ENCODE measurements around the gene TNFRSF8.

TNFRSF8 gene

DNA sequence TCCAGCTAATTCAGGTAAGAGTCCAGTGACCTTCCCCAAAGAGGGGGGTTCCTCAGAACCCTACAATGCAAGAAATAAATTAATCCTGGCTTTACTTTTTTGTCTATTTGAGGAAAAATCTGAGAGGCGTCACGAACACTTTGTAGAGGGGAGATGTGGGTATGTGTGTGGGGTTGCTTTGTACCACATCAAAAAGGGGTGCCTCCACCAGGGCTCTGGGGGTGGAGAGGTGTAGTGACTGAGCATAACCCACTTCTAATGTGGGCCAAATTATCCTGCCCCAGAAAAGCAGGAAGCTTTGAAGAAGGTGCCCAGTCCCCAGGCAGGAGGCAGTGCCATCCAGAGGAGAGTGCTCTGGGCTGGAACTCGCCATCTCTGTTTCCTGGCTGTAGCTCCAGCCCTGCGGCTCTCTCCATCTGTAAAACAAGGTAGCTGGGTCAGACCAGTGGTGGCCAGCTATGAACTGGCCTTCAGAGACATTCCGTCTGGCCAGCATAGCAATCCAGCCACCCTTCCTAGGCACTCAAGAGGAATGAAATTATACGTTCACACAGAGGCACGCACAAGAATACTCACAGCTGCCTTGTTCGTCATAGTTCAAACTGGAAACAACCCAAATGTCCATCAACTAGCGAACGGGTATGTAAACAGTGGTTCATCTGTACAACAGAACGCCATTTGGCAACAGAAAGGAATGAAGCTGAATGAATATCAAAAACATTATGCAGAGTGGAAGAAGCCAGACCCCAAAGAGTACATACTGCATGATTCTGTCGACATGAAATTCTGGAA is 58.3 kb downstream of the TNFRSF8 start:
- DNase-seq (ENCODE audit: low spot score) = no peak

DNA sequence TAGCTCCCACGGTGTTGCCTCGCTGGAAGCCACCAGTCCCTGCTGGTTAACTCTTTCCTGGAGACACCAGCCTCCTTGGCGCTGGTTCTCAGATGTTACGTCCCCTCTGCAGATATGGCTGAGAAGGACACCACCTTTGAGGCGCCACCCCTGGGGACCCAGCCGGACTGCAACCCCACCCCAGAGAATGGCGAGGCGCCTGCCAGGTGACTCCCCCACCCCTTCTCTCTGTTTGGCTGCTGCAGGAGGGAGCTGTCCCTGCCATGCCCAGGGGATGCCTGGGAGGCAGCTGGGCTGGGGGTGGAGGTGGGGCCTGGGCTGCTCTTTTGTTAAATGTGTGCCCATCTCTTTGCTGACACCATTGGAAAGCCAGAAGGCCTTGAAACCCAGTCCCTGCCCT is 60.1 kb downstream of the TNFRSF8 start:
- no peak for DNase-seq (ENCODE audit: low spot score)

DNA sequence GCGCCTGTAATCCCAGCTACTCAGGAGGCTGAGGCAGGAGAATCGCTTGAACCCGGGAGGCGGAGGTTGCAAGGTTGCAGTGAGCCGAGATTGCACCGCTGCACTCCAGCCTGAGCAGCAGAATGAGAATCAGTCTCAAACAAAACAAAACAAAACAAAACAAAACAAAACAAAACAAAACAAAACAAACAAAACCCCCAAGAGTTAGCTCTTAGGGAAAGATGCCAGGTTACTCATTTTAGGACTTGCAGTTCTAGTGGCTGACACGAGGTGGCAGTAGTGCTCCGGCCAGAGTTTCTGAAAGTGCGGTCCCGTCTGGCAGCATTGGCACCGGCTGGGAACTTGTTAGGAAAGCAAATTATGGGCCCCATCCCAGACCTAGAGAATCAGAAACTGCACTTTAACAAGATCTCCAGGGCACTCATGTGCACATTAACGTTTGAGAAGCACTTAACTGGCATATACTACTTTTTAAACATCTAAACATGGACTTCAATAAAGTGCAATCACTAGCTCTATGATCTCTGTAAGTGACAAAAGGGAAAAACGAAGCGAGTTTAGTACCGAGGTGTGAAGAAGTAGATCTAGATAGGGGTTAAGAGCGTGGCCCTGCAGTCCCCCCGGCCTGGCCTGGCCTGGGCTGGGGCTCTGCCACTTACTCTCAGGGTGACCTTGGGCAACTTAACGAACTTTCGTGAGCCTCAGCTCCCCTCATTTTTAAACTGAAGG is 61.8 kb downstream of the TNFRSF8 start:
- peak; percentile 47 for DNase-seq (ENCODE audit: low spot score)

DNA sequence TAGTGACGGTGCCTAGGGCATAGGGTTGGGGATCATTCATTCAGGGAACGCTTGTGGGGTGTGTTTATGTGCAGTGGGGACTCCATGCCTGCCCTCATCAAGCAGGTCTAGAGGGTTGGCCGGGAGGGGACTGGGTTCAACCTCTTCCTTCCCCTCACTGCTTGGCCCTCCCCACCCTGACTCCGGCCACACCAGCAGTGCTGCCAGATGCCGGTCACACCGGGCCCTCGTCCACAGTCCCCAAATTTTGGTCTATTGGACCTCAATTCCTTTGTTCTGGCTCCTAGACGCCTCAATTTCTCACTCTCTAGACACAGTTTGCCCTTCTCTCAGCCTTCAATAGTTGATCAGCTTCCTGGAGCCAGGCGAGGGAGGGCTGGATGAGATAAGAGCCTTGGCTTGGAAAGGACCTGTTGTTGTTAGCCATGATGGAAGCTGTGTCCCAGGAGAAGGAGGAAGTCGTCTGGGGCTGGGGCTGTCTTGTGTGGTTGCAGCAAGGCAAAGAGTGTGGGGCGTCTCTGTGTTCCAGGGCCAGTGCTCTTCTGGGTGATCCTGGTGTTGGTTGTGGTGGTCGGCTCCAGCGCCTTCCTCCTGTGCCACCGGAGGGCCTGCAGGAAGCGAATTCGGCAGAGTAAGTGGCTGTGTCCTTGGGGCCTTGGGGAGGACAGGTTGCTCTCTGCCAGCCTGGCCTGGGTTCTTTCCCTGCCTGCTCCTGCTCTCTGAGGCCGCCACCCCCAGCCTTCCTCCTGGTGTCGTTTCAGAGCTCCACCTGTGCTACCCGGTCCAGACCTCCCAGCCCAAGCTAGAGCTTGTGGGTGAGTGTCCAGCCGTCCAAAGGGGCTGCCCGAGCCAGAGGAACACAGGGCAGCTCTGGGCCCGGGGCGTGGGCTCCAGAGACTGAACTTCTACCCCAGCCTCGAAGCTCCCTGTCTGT is 62.6 kb downstream of the TNFRSF8 start:
- no peak for DNase-seq (ENCODE audit: low spot score)

DNA sequence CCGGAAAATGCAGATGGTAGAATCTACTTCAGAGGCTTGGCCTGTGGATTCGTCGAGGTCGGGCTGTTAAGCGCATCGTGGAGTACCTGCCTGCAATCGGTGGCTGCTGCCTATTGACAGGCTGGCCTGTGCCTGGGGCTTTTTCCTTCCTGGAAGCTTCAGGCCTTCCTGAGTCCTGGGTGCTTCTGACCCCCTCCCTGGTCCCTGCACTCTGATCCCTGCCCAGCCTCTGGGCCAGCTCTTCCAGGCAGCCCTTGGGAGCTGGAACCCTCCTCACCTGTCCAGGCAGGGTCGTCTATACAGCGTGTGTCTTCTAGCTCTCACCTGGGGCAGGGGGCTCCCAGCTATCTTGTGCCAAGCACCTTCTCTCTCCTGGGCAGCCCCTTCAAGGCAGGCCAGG is 63.7 kb downstream of the TNFRSF8 start:
- DNase-seq (ENCODE audit: low spot score) = no peak

DNA sequence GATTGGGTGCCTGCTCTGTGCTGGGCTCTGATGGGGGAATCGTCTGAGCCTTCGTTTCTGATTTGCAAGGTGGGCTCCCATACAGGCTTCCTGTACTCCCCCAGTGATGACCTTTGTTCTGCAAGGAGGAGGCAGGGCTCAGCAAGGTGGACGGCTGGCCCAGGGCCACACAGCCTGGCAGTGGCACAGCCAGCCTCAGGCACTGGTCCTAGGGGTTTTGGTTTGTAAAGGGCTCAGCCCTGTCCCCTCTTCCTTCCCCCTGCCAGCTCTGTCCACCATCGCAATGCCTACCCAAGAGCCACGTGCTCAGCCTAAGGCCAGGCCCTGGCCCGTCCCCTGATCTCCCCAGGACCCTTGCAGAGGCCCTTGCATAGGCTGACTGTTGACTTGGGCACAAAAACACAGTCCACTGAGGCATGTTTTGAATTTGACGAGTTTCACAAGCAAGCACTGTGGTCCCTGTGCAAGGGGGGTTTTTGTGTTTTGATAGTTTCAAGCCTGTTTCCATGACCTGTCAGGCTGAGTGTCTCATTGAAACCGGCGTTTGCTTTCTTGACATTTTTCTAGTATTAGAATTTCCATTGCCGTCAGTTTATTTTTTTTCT is 64.2 kb downstream of the TNFRSF8 start:
- no peak for DNase-seq (ENCODE audit: low spot score)

DNA sequence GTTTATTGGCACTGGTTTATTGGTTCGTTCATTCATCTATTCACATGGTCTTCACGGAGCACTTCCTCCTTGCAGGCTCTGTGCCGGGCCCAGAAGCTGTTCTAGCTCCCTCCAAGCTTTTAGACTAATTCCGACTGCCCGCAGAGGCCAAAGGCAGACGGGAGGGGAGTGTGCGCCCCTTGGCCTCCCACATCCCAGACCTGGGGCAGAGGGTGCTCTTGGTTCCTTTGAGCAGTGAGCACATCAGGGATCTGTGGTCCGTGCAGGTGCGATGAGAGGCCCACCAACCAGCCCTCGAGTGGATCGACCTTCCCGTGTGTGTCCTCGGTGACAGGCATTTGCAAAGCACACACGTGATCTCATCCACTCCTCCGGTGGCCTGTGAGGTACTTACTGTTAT is 65.0 kb downstream of the TNFRSF8 start:
- DNase-seq (ENCODE audit: low spot score) = no peak

DNA sequence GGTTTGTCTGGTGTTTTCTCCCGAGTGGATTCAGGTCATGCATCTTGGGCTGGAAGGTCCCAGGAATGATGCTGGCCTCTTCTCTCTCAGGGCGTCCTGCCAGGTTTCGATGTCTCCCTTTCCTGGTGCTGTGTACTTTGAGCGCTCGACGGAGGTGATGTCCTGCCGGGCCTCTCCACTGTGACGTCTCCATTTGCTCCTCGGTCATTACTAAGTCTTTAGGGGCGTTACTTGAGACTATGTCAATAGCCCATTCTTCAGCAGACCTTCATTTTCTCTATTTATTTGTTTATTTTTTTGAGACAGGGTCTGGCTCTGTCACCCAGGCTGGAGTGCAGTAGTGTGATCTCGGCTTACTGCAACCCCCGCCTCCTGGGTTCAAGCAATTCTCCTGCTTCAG is 66.5 kb downstream of the TNFRSF8 start:
- no peak for DNase-seq (ENCODE audit: low spot score)

DNA sequence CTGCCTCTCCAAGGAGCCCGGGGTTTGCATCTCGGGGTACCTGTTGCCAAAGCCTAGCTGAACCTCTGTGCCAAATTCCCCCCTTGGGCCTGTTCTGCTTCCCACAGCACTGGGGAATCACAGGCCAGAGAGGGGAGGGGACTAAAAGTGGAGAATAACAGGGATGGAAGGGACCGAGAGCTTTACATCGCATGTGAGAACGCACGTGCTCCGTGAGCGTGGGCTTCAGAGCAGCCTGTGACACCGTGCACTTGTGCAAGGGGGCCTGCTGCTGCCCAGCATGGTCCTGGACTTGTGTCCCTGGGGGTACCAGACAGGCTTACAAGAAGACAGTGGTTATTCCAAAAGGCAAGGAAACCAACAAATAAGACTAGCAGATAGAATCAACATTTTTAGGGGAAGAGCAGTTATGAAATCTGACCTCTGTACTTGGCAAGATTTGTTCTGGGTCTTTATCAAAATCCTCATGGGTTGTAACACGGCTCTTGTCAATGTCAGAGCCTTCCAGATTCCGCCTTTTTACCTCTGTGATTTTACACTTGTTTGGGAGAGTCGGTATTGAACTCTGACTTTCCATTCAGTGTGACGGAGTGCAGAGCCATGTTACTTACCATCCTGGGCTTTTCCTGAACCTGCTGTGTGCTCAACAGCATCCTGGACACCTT is 67.5 kb downstream of the TNFRSF8 start:
- DNase-seq (ENCODE audit: low spot score) = no peak

DNA sequence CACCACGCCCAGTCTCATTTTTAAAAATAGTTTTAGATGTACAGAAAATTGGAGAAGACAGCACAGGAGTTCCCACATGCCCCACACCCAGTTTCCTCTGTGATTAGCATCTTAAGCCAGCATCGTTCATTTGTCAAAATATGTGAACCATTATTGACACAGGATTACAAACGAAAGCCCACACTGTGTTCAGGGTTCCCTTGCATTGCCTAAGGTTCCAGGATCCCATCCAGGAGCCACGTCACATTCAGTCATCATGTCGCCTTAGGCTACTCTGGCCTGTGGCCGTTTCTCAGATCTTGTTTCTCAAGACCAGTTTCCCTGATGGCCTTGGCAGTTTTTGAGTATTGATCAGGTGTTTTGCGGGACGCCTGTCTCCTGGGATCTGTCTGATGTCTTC is 69.0 kb downstream of the TNFRSF8 start:
- DNase-seq (ENCODE audit: low spot score) = no peak

DNA sequence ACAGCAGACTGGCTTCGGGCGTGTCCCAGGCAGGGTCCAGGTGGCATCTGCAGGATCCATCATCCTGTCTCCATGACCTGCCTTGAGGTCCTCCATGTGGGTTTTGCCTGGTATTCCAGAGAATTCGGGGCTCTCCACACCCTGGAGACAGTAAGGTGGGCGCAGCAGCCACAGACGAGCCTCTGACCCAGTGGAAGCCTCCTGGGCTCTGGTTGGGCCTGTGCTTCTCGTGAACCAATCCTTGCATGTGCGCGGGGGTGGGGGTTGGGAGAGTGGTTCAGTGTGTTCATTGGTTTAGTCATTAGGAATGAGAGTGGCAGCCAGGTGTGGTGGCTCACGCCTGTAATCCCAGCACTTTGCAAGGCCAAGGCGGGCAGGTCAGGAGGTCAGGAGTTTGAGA is 71.6 kb downstream of the TNFRSF8 start:
- DNase-seq (ENCODE audit: low spot score) = no peak

DNA sequence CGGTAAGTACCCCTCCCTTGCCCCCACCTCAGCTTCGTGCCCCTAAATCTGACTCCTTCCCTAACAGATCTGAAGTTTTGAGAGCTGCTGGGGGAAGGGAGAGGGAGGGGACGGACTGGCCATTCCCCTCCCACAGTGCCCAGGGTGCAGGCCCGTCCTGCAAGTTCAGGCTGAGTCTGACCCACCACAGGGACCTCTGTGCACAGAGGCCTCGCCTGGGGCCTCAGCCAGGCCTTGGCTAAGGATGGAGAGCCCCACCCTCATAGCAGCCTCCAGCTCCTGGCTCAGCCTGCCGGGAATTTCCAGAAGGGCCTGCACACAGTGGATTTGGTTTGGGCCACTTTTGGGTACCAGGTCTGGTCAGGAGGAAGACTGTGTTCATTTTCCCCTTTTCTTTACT is 72.5 kb downstream of the TNFRSF8 start:
- no peak for DNase-seq (ENCODE audit: low spot score)

DNA sequence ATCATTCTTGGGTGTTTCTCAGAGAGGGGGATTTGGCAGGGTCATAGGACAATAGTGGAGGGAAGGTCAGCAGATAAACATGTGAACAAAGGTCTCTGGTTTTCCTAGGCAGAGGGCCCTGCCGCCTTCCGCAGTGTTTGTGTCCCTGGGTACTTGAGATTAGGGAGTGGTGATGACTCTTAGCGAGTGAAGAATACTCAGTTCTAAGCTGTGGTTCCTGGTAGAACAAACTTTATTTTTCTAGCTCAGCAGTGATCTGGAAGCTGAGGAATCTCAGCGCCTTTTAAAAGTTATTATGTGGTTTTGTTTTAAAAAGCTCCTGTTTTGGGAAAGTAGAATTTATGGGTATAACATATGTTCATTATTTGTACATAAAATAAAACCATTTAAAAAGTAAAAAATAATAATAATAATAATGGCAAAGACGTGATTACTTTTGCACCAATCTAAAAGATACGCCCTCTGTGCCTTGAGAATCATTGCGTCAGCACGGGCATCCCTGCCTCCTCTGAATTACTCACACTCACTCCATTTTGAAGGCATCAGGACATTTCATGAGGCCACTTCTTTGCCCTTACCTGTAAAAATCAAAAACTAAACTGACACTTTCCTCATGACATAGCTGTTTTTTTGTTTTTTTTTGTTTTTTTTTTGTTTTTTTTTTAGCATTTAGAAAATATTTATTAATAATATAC is 74.0 kb downstream of the TNFRSF8 start:
- no peak for DNase-seq (ENCODE audit: low spot score)

DNA sequence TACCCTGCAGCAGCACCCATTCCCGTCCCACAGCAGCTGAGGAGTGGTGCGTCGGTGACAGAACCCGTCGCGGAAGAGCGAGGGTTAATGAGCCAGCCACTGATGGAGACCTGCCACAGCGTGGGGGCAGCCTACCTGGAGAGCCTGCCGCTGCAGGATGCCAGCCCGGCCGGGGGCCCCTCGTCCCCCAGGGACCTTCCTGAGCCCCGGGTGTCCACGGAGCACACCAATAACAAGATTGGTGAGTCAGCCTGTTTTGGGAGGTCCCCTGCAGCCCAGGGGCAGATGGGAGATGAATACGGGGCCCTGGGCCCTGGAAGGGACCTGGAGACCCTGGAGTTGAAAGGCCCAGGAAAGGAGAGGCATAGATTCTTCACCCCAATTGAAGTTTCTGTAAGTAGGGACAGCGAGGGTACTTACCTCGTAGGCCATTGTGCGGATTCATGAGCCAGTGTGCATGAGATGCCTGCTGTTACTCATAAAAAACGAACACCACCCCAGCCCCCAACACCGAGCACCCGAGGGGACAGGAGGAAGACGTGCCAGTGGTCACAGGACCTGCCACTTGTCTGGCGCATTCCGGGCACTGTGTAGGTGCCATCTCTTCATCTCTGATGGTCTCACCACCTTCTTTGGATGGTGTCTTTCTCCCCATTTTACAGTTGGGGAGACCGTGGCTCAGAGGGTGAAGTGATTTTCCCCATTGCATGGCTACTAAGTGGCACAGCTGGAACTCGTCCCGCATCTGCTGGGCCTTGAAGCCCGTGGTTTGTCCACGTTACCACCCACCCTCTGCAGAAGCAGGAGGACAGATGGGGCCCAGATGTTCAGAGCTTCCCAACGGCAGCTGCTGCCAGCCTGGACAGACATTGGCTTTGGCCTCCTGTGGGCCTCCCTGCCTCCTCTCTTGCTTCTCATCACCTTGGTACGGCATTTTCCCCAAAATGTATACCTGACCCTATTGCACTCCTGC is 75.4 kb downstream of the TNFRSF8 start:
- no peak for DNase-seq (ENCODE audit: low spot score)

DNA sequence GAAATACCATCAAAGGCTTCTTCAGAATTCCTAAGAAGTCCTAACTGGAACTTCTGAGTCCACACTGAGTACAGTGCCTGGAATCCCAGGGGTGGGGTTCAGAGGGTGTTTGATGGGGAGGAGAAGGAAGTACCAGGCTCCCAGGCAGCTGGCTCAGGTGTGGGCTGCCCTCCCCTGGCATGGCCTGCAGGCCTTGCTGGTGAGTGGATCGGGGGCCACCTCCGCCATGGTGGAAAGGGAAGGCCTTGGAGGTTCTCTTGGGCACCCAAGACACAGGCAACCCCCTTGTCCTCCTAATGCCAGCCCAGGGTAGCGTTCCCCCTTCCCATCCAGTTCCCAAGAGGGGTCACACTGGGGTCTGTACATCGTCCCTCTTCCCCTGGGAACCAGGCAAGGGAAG is 76.9 kb downstream of the TNFRSF8 start:
- DNase-seq (ENCODE audit: low spot score) = no peak

DNA sequence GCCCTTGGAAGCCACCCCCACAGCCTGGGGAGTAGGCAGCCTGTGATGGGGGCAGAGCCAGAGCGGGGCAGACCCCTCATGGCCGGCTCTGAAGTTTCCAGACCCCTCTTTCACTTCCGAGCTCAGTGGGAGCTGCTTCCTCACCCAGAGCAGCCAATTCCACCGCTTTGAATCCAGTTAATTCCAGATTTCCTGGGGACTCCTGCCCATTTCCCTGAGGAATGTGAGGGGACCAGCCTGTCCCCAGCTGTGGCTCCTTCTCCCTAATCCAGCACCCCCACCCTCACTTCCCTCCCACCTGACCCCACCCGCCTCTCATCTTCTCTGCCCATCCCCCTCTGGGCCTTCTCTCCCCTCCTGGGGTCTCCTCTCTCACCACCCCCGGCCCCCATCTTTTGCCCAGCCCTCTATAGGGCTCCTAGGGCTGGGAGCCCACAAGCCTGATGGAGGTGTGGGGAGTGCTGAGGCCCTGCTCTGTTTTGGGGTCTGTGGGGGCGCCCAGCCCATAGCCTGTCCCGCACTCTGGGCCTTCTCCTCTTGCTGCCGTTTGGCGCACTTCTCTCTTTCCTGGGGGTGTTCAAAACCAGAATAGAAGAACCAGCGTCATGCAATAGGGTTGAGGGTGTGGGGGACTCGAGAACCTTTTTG is 77.5 kb downstream of the TNFRSF8 start:
- no peak for DNase-seq (ENCODE audit: low spot score)

DNA sequence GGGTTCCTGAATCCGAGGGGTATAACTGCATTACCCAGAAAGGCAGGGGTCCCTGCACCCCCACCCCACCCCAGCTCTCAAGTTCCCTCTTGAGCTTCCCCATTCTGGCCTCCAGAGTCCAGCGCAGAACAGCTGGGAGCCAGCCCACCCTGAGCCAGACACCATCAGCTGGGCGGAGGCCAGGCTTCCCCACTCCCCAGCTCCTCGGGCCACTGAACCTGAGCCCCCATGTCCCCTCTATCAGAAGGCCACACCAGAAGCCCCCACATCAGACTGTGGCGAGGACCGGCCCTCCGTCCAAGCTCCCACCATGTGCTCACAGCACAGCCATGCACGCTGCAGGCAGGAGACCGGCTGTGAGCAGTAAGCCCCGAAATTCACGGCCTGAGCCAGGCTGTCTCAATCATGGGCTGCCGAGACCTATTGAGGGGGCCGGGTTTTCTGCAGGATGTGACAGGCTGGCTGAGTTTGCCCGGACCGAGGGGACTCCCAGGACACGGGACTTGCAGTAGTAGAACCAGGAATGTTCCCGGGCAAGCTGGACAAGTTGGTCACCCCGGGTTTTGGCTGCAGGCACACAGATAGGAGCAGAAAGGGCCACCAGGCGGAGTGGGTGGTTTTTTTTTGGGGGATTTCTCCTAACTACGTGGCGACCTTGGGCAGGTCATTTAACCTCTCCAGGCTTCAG is 78.2 kb downstream of the TNFRSF8 start:
- no peak for DNase-seq (ENCODE audit: low spot score)

DNA sequence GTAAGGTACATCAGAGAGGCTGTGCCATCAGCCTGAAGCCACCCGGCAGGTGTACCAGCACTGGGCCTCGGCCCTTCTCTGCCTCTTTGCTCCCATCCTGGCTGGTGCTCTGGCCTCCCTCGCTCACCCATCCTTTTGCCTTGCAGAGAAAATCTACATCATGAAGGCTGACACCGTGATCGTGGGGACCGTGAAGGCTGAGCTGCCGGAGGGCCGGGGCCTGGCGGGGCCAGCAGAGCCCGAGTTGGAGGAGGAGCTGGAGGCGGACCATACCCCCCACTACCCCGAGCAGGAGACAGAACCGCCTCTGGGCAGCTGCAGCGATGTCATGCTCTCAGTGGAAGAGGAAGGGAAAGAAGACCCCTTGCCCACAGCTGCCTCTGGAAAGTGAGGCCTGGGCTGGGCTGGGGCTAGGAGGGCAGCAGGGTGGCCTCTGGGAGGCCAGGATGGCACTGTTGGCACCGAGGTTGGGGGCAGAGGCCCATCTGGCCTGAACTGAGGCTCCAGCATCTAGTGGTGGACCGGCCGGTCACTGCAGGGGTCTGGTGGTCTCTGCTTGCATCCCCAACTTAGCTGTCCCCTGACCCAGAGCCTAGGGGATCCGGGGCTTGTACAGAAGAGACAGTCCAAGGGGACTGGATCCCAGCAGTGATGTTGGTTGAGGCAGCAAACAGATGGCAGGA is 79.2 kb downstream of the TNFRSF8 start:
- DNase-seq (ENCODE audit: low spot score) = no peak
